Renal cortex interstitium (tissue), 11 donors: Measurements from ENCODE around the gene ZNF521. TPM values are rescaled to one million over a fixed set of nuclear protein-coding genes. Genes with fewer than 3 reads are reported as not detected.

ENCODE experiments used
- DNase-seq, 11 donors: peaks; one replicate each; pipeline ENCODE4 v3.0.0-alpha.2; 2013; ENCODE audit warnings: low read depth in 9 of 11, low spot score in 4 of 11; ENCODE audit errors: extremely low read depth in 1 of 11
- polyA plus RNA-seq, 3 donors: library from polyadenylated mRNA; unstranded; fragments of 120-200 nt; gene quantifications; one replicate each; pipeline ENCODE4 v1.2.1, GENCODE V29; 2013; ENCODE audit not compliant: insufficient read length in 3 of 3

The ZNF521 gene
- polyA plus RNA-seq, 3 donors = 35.1 to 44.2 (median 39.0) TPM

- DNase-seq = no peak
Observed at GRCh38 chr18:25033747-25034471, 318.1 kb downstream of the ZNF521 start.

GRCh38 chr18:25033175-25033574, 318.8 kb downstream of the ZNF521 start:
- DNase-seq = peak in 2 of 11 donors; percentile 5 to 8

GRCh38 chr18:25029802-25030201, 322.2 kb downstream of the ZNF521 start:
- DNase-seq = no peak

GRCh38 chr18:25019931-25020330, 332.0 kb downstream of the ZNF521 start:
- DNase-seq = no peak

- DNase-seq = no peak
Observed at GRCh38 chr18:25019086-25019860, 332.7 kb downstream of the ZNF521 start.

GRCh38 chr18:25016666-25017065, 335.3 kb downstream of the ZNF521 start:
- DNase-seq = no peak

GRCh38 chr18:25016181-25016580, 335.8 kb downstream of the ZNF521 start:
- no peak for DNase-seq
